GM19438 (cell line): ENCODE measurements around the gene PDCD7.
"Not testable (repeated sequence)": the region's sequence is repeated elsewhere in the genome, so short reads cannot be mapped to it uniquely, and the experiment has no call there.

Source experiments
- ATAC-seq: cut with Tn5 transposase; IDR thresholded peaks from one replicate; pipeline ENCODE4 v1.9.1; 2021; ENCODE audit warnings: low read depth; ENCODE audit not compliant: unreplicated experiment

The PDCD7 gene

DNA sequence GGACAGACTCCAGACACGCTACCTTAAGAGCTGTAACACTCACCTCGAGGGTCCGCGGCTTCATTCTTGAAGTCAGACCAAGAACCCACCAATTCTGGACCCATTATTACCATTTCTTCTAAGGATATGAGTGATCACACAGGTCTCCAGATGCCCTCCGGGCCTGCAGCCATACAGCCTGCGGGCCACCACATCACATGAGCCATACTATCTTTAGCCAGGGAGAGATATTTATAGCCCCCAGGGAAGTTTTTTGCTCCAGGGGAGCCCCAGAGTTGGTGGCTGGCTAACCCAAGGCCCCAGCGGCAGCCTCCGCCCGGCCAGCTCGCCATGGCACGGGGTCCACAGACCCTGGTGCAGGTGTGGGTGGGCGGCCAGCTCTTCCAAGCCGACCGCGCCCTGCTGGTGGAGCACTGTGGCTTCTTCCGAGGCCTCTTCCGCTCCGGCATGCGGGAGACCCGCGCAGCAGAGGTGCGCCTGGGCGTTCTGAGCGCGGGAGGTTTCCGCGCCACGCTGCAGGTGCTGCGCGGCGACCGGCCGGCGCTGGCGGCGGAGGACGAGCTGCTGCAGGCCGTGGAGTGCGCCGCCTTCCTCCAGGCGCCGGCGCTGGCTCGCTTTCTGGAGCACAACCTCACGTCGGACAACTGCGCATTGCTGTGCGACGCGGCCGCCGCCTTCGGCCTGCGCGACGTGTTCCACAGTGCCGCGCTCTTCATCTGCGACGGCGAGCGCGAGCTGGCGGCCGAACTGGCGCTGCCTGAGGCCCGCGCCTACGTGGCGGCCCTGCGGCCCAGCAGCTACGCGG, 56.9 kb downstream of the PDCD7 start, which contains the start of gene KBTBD13:
TSS of gene KBTBD13 (plus strand) at position 261 of the 805 bp plus-strand sequence. CDS start at position 331, 70 bp downstream.
- ATAC-seq: no peak

DNA sequence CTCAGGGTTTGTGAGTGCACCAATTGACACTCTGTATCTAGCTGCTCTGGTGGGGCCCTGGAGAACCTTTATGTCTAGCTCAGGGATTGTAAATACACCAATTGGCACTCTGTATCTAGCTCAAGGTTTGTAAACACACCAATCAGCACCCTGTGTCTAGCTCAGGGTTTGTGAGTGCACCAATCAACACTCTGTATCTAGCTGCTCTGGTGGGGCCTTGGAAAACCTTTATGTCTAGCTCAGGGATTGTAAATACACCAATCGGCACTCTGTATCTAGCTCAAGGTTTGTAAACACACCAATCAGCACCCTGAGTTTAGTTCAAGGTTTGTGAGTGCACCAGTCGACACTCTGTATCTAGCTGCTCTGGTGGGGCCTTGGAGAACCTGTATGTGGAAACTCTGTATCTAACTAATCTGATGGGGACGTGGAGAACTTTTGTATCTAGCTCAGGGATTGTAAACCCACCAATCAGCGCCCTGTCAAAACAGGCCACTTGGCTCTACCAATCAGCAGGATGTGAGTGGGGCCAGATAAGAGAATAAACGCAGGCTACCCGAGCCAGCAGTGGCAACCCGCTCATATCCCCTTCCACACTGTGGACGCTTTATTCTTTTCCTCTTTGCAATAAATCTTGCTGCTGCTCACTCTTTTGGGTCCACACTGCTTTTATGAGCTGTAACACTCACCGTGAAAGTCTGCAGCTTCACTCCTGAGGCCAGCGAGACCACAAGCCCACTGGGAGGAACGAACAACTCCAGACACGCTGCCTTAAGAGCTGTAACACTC, 57.8 kb downstream of the PDCD7 start:
- ATAC-seq: not testable (repeated sequence)

DNA sequence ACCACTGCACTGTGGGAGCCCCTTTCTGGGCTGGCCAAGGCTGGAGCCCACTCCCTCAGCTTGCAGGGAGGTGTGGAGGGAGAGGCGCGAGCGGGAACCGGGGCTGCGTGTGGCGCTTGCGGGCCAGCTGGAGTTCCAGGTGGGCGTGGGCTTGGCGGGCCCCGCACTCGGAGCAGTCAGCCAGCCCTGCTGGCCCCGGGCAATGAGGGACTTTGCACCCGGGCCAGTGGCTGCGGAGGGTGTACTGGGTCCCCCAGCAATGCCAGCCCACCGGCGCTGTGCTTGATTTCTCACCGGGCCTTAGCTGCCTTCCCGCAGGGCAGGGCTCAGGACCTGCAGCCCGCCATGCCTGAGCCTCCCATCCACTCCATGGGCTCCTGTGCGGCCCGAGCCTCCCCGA, 58.7 kb downstream of the PDCD7 start:
- not testable (repeated sequence) for ATAC-seq

DNA sequence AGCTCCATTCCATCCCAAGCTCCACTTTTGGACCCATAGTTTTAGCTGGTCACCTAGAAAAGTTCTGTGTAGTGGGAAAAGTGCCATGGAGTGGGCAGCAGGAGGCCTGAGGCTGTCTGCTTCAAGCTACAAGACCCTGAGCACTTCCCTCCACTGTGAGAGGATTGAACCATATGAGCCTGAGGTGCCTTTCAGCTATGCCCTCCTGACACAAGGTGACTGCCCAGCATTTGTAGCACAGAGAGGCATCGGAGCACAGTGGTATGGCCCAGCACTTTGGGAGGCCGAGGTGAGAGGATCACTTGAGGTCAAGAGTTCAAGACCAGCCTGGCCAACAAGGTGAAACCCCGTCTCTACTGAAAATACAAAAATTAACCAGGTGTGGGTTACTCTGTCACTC, 61.0 kb downstream of the PDCD7 start:
- no peak for ATAC-seq

DNA sequence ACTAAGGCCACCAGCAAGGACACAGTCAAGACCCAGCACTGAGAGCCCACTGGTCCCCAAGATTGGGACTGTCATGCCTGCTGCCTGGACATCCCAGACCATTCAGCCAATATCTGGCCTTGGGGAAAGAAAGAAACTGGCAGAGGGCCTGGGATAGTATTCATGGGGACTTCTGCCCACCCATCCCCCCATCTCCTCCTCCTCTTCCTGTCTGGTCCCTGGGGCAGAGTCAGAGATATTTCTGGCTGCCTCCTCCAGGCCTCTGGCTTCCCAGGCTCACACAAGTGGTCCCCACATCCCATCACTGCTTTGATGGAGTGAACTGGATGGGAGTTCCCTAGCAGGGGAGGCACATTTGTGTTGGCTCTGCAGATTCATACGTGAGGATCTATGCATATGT, 61.6 kb downstream of the PDCD7 start:
- no peak for ATAC-seq

DNA sequence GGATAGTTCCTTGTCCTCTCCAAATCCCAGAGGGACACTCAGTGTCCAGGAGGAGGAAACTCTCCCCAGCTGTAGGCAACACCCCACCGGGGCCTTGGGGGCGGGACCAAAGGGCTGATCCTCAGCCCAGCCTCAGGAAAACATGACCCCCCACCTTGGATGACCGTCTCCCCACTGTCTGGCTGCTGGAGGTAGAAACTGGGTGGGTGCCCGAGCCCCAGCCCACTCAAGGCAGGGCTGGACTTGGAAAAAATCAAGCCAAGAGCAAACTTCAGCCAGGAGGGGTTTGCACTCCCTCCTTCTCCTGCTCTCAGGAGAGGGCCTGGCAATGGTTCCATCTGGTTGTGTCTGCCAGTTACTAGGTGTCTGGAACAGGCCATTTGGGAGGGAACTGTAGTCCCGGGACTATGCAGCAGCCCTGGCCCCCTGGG, 62.2 kb downstream of the PDCD7 start:
- ATAC-seq: no peak

DNA sequence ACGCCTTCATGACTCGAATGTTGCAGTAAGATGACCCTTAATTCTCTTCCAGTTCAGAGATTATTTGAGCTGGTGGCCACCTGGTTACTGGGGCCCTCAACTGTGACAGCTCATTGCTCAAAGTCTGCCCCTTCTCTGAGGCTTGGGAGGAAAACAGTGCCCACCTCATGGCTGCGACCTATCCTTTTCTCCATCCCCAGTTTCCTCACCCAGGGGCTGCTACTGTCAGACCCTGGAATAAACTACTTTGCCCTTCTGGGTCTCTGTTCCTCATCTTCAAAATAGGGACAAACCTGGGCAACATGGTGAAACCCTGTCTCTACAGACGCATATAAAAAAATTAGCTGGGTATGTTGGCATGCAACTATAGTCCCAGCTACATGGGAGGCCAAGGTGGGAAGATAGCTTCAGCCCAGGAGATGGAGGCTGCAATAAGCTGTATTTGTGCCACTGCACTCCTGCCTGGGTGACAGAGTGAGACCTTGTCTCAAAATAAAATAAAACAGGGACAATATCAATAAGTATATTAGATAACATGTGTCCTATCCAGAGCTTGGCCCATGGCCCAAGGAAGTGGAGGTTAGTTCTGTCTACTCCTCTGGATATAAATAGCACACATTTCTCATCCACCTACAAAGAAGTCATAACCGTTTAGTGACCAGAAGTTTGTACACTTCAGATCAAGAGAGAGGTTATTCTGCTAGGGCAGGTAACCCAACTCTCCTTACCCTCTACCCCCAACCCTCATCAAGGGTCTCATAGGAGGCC, 63.6 kb downstream of the PDCD7 start:
- no peak for ATAC-seq

DNA sequence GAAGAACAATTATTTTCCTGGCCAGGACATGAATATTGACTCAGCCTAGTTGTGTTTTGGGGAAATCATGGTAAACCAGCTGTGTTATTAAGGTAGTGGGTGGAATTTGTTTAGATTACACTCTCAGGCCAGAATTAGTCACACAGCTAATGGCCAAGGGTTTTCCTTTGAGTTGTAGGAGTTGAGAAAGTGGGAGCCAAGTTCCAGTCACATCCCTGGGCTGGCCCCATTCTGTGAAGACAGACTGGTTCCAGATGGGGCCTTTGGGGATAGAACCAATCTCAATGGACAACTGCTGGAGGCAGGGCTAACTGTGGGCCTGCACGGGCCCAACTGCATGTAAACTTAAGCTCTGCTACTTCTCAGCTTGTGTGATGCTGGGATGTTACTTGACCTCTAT, 64.4 kb downstream of the PDCD7 start:
- ATAC-seq: no peak

DNA sequence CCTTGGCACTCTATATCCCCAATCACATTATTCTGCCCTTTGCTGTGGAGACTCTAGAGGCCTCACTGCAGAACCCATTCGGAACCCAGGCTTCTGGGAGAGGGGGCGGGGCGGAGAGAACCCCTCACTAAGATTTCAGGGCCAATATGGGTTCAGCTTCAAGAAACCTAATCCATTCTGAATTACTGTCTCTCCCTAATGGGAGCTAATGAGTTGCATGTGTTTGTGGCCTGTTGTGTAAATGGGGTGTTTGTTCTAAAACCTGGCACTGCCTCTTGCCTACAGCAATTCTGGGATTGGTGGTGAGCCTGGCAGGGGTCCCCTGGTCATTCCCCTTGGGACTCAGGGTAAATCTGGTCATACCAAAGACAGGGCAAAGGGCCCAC, 65.2 kb downstream of the PDCD7 start:
- ATAC-seq: no peak

DNA sequence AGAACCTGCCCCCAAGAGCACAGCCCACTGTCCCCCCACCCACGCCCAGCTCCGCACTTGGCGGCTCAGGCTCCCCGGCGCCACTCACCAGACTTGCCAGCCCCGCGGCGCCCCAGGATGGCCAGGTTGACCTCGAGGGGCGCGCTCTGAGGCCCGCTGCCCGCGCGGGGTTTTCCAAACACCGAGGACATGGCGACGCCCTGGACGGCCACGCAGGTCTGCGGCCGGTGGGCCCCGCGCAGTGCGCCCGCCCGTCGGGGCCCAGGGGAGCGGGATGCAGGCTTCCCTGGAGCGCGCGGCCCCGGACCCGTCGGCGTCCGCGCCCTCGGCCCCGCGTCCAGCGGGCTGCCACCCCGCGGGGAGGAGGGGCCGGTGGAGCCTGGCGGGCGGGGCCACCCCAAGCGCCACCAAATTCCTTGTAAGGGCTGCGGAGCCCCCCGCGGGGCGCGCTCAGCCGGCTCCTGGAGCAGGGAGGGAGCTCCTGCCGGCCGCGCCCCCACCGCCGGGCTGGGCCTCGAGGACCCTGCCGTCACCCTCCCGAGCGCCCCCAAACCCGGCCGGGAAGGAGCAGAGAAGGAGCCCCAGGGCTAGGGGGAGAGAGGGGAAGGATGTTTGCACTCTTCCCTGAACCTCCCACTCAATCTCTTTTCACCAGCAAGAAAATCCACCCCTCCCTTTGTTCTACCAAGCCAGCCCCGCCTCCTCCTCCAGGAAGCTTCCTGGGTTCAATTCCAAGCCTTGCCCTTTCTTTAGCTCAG, 65.8 kb downstream of the PDCD7 start, which contains the start of gene RASL12:
TSS of gene RASL12 (minus strand) at position 347 of the 758 bp plus-strand sequence. CDS start at position 191, 156 bp downstream.
- no peak for ATAC-seq
